AG04450 (cell line): ENCODE results near the gene FUT6. TPM values are rescaled to one million over a fixed set of nuclear protein-coding genes. Genes with fewer than 3 reads are reported as not detected.

Experiments used
- CTCF ChIA-PET: fragments of 300-600, 350-600 bp; formaldehyde crosslinking; extraction: SDS; loops from one replicate; lab custom pipeline; 2022; ENCODE audit warnings: antibody characterized with exemption, inconsistent platforms; lab: Charles Lee
- POLR2A ChIA-PET: fragments of 350-600 bp; formaldehyde crosslinking; extraction: SDS; loops from one replicate; lab custom pipeline; 2021; ENCODE audit warnings: antibody characterized with exemption, inconsistent platforms; lab: Yijun Ruan, JAX
- DNase-seq: peaks from one replicate; pipeline ENCODE4 v3.0.0-alpha.2; 2011; ENCODE audit warnings: low read depth, low spot score
- H3K27ac ChIP-seq: one replicate; pipeline ENCODE4 v1.5.1; 2012; ENCODE audit warnings: low read depth, low read length, control low read depth
- H3K27me3 ChIP-seq: one replicate; pipeline ENCODE4 v1.6.0; 2012; ENCODE audit warnings: low read length; ENCODE audit not compliant: control insufficient read depth, insufficient read depth
- H3K4me3 ChIP-seq: 2 replicates; pipeline ENCODE4 v1.5.1; 2011; ENCODE audit warnings: mild to moderate bottlenecking, low read depth, low read length, control low read depth
- H3K9me3 ChIP-seq: 2 replicates; pipeline ENCODE4 v1.5.1; 2012; ENCODE audit warnings: low read length; ENCODE audit not compliant: control insufficient read depth, insufficient read depth
- polyA plus RNA-seq: library from polyadenylated mRNA; depleted of rRNA; stranded (reverse); fragments of >200 nt; gene quantifications from 2 replicates; pipeline ENCODE4 v1.2.3, GENCODE V29; 2011
- TF ChIP-seq, protein P1 (sequence below): IDR thresholded peaks from 2 replicates; pipeline ENCODE4 v1.5.1; 2011; ENCODE audit warnings: low read depth, low read length, control low read depth, inconsistent platforms

Gene FUT6
- polyA plus RNA-seq, 1 experiment: not detected

DNA sequence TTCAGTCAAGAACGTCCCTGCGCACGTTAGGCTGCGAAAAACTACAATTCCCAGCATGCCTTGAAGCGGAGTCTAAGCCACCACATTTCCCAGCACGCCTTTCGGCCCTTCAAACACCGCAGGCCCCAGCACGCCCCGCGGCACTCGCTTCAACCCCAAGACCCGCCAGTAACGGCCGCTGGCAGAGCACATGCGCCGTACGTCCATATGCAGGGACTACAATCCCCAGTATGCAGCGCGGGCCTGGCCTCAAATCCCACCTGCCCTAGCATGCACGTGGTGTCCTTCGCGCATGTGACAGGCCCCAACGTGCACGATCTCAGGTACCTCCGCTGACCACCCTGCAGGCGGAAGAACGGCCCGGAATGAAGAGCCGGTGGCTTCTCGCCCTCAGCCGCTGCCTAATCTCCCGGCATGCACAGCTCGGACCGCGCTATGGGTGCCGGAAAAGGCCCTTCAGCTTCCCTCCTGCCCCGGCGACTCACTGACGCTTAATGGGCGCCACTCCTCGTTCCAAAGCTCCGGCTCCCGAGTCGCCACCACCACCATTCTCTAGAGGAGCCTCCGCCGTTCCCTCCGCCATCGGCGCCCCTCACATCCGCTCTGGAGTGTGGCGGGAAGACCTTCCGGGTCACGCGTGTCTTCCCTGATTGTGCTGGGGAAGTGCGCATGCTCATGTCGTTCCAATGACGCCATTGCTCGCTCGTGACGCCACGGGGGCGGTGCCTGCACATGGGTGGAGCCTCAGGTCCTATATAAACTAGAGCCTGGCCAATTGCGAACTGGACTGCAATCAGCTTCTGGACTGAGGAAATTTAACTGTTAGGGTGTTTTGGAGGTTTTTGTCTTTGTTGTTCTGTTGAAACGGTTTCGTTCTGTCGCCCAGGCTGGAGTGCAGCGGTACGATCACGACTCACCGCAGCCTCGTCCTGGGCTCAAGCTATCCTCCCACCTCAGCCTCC is 48.7 kb downstream of the FUT6 start, which contains the start of gene DUS3L:
Gene DUS3L, minus strand, starts transcription at position 605 of the 962 bp plus-strand sequence. Its CDS starts 22 bp downstream, at position 583.
- TF ChIP-seq, protein P1, sequence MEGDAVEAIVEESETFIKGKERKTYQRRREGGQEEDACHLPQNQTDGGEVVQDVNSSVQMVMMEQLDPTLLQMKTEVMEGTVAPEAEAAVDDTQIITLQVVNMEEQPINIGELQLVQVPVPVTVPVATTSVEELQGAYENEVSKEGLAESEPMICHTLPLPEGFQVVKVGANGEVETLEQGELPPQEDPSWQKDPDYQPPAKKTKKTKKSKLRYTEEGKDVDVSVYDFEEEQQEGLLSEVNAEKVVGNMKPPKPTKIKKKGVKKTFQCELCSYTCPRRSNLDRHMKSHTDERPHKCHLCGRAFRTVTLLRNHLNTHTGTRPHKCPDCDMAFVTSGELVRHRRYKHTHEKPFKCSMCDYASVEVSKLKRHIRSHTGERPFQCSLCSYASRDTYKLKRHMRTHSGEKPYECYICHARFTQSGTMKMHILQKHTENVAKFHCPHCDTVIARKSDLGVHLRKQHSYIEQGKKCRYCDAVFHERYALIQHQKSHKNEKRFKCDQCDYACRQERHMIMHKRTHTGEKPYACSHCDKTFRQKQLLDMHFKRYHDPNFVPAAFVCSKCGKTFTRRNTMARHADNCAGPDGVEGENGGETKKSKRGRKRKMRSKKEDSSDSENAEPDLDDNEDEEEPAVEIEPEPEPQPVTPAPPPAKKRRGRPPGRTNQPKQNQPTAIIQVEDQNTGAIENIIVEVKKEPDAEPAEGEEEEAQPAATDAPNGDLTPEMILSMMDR: no peak
- H3K9me3 ChIP-seq: peaks cover 9% of the 10 kb centered on the region; the same call in 1 of the 2 replicates
- ChIA-PET POLR2A (interaction anchor here (0.6 to 2.0 kb wide), 4 partner anchors 13 to 113 kb away, joined by 3 to 6 read pairs (median 3); partner anchors contain the start of gene NDUFA11), CTCF (interaction anchor here (0.9 to 6.9 kb wide), 4 partner anchors 13 to 428 kb away, joined by 3 to 69 read pairs (median 4); partner anchors contain the start of gene NRTN)
- peak; percentile 96 for DNase-seq
- H3K27ac ChIP-seq: peak within 1 kb of the TSS; percentile 95
- no peaks in the 10 kb centered on the region for H3K27me3 ChIP-seq
- H3K4me3 ChIP-seq: peak within 1 kb of the TSS; percentile 99

GRCh38 chr19:5789886-5790558 is 49.5 kb downstream of the FUT6 start:
- Histone ChIP-seq H3K9me3 (peaks cover 9% of the 10 kb centered on the region; the same call in 1 of the 2 replicates), H3K4me3 (peak overlapping the region; percentile 99), H3K27me3 (no peaks in the 10 kb centered on the region), H3K27ac (no peak overlapping the region)
- CTCF ChIA-PET: interaction anchor here (1.6 to 6.9 kb wide), 2 partner anchors 14 to 16 kb away, joined by 10 to 69 read pairs; partner anchors contain the start of gene NRTN
- POLR2A ChIA-PET: interaction anchor here (0.6 to 2.0 kb wide), 4 partner anchors 14 to 114 kb away, joined by 3 to 6 read pairs (median 3); partner anchors contain the start of gene NDUFA11
- DNase-seq: no peak
- TF ChIP-seq, protein P1: no peak

DNA sequence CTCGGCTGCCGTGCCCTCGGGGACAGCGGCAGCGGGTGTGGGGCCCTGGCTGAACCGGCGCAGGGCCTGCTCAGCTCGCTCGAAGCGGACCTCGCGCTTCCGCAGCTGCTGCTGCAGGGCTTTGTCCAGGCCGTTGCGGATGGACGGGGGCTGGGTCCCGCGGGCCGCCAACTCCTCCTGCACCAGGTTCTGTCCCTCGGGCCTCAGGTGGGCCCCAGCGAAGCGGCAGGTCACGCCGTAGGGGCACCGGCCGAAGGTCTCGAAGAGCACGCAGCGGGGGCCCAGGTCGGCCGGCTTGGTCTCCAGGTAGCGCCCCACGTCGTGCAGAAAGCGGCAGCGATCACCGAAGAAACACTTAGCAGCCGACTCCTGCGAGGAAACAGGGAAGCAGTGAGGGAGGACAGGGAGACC is 50.1 kb downstream of the FUT6 start:
- DNase-seq: no peak
- H3K4me3 ChIP-seq: no peak overlapping the region
- no peaks in the 10 kb centered on the region for H3K27me3 ChIP-seq
- TF ChIP-seq, protein P1: no peak
- H3K9me3 ChIP-seq: peaks cover 9% of the 10 kb centered on the region; the same call in 1 of the 2 replicates
- H3K27ac ChIP-seq: no peak overlapping the region
- ChIA-PET CTCF (interaction anchor here (1.4 to 6.9 kb wide), 3 partner anchors 15 kb away, joined by 7 to 69 read pairs (median 10); partner anchors contain the start of gene NRTN), POLR2A (no interaction called here)

DNA sequence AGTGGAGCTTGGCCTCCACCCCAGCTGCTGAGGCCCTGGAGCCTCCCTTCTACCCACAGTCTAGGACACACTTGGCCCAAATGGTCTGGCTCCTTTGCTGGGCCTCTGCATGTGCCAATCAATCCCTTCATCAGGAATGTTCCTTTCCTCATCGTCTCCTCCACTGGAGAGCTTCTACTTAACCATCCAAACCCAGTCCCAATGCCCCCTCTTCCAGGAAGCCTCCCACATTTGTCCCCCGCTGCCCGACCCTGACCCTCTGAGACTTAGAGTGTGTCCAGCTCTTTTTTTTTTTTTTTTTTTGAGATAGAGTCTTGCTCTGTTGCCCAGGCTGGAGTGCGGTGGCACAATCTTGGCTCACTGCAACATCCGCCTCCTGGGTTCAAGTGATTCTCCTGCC is 51.1 kb downstream of the FUT6 start:
- no peak overlapping the region for H3K27ac ChIP-seq
- POLR2A ChIA-PET: no interaction called here
- CTCF ChIA-PET: interaction anchor here (1.4 to 1.6 kb wide), 2 partner anchors 14 to 16 kb away, joined by 7 to 10 read pairs; no protein-coding TSS in a partner anchor
- H3K27me3 ChIP-seq: no peaks in the 10 kb centered on the region
- TF ChIP-seq, protein P1: no peak
- H3K4me3 ChIP-seq: no peak overlapping the region
- H3K9me3 ChIP-seq: peaks cover 9% of the 10 kb centered on the region; the same call in 1 of the 2 replicates
- DNase-seq: no peak
